Endothelial cell of umbilical vein (primary cell): Measurements from ENCODE around the gene FES. TPM values are rescaled to one million over a fixed set of nuclear protein-coding genes. Genes with fewer than 3 reads are reported as not detected.

Experiments
- BruUV-seq: library from RNA; stranded (reverse); fragments of 400-500 nt; replicated peaks from 2 replicates; lab custom pipeline; 2021; lab: Mats Ljungman, UMichigan
- CTCF ChIA-PET: fragments of 300-600, 350-600 bp; sonication (Branson Sonifier 250); formaldehyde crosslinking; loops from one replicate; lab custom pipeline; 2021; ENCODE audit warnings: antibody characterized with exemption, inconsistent platforms; lab: Charles Lee
- POLR2A ChIA-PET: fragments of 300-600, 350-600 bp; sonication (Branson Sonifier 250); formaldehyde crosslinking; loops from one replicate; lab custom pipeline; 2021; ENCODE audit warnings: antibody characterized with exemption, inconsistent platforms; lab: Charles Lee
- DNase-seq: peaks from one replicate; pipeline ENCODE4 v3.0.0-alpha.2; 2011; ENCODE audit warnings: low read depth, low spot score
- FAIRE-seq: peaks from 2 replicates; lab custom pipeline; 2011; peaks lifted over from hg19 to GRCh38; lab: Jason Lieb, UNC
- H2AFZ ChIP-seq: 2 replicates; pipeline ENCODE4 v1.6.0; 2012; ENCODE audit warnings: low read depth, low read length, control low read depth, inconsistent platforms
- H3K27ac ChIP-seq: 2 replicates; pipeline ENCODE4 v1.5.1; 2011; ENCODE audit warnings: low read depth, mild to moderate bottlenecking, control low read depth, low read length, moderate library complexity; ENCODE audit not compliant: insufficient read depth
- H3K27me3 ChIP-seq, 2 experiments: 2 replicates each; pipeline versions ENCODE4 v1.6.0 to v1.6.1; 2011; ENCODE audit warnings: low read length in 2 of 2, mixed read lengths in 1 of 2; ENCODE audit not compliant: control insufficient read depth in 2 of 2, insufficient read depth in 2 of 2
- H3K36me3 ChIP-seq, 2 experiments: 2 replicates in 1 of 2; 3 replicates in 1 of 2; pipeline ENCODE4 v1.5.1; 2011; ENCODE audit warnings: low read length in 2 of 2, mild to moderate bottlenecking in 1 of 2, moderate library complexity in 1 of 2; ENCODE audit not compliant: control insufficient read depth in 2 of 2, insufficient read depth in 2 of 2; ENCODE audit errors: extremely low read depth in 1 of 2
- H3K4me1 ChIP-seq: 3 replicates; pipeline ENCODE4 v1.5.1; 2011; ENCODE audit warnings: mild to moderate bottlenecking, low read length; ENCODE audit not compliant: control insufficient read depth, insufficient read depth; ENCODE audit errors: extremely low read depth
- H3K4me2 ChIP-seq: 2 replicates; pipeline ENCODE4 v1.6.1; 2011; ENCODE audit warnings: low read length, control low read depth, mixed read lengths; ENCODE audit not compliant: insufficient read depth
- H3K4me3 ChIP-seq, 3 experiments: fragments of 200-600 bp in 1 of 3; sonication (generic), shearing (Covaris generic) in 1 of 3; replicated peaks in 1 of 3; 2 replicates each; pipeline ENCODE4 v1.5.1; 2011 to 2016; ENCODE audit warnings: control low read depth in 3 of 3, low read length in 3 of 3, mild to moderate bottlenecking in 2 of 3, inconsistent platforms in 1 of 3, low read depth in 1 of 3, moderate library complexity in 1 of 3; ENCODE audit not compliant: insufficient read depth in 1 of 3
- H3K79me2 ChIP-seq: 2 replicates; pipeline ENCODE4 v1.6.0; 2012; ENCODE audit warnings: low read length, inconsistent platforms; ENCODE audit not compliant: control insufficient read depth, insufficient read depth
- H3K9ac ChIP-seq: replicated peaks from 2 replicates; pipeline ENCODE3; 2011; ENCODE audit warnings: low read length, control low read depth; ENCODE audit not compliant: insufficient read depth; ENCODE audit errors: extremely low read depth
- H3K9me1 ChIP-seq: replicated peaks from 3 replicates; pipeline ENCODE4 v1.6.0; 2011; ENCODE audit warnings: mild to moderate bottlenecking, low read length; ENCODE audit not compliant: control insufficient read depth, insufficient read depth; ENCODE audit errors: extremely low read depth
- H3K9me3 ChIP-seq: replicated peaks from 2 replicates; pipeline ENCODE4 v1.5.1; 2012; ENCODE audit warnings: low read length, inconsistent platforms; ENCODE audit not compliant: control insufficient read depth, insufficient read depth
- H4K20me1 ChIP-seq: replicated peaks from 2 replicates; pipeline ENCODE3; 2011; ENCODE audit warnings: mild to moderate bottlenecking, low read length; ENCODE audit not compliant: control insufficient read depth, insufficient read depth; ENCODE audit errors: extremely low read depth
- EZH2 ChIP-seq: IDR thresholded peaks from 2 replicates; pipeline ENCODE4 v1.6.1; 2012; ENCODE audit warnings: borderline replicate concordance, low read depth, mild to moderate bottlenecking, moderate library complexity, low read length, inconsistent platforms; ENCODE audit not compliant: severe bottlenecking
- FOS ChIP-seq: IDR thresholded peaks from 2 replicates; pipeline ENCODE4 v1.6.1; 2011; ENCODE audit warnings: mild to moderate bottlenecking, low read length, moderate library complexity, borderline replicate concordance; ENCODE audit not compliant: insufficient read depth
- GATA2 ChIP-seq: IDR thresholded peaks from 2 replicates; pipeline ENCODE4 v1.7.0; 2011; ENCODE audit warnings: low read depth, mild to moderate bottlenecking, moderate library complexity, mixed read lengths, low read length; ENCODE audit not compliant: insufficient read length, insufficient read depth
- JUN ChIP-seq: IDR thresholded peaks from 2 replicates; pipeline ENCODE4 v1.6.1; 2011; ENCODE audit warnings: borderline replicate concordance, low read depth; ENCODE audit not compliant: insufficient read length, insufficient read depth
- MYC ChIP-seq: IDR thresholded peaks from one replicate; pipeline ENCODE4 v1.6.1; 2011; ENCODE audit warnings: mild to moderate bottlenecking, low read depth, low read length
- POLR2A ChIP-seq: IDR thresholded peaks from 2 replicates; pipeline ENCODE4 v1.6.1; 2012; ENCODE audit warnings: low read depth, mild to moderate bottlenecking, control low read depth, low read length
- POLR2AphosphoS5 ChIP-seq: IDR thresholded peaks from 2 replicates; pipeline ENCODE4 v1.6.1; 2012; ENCODE audit warnings: low read depth, mild to moderate bottlenecking, control low read depth, low read length, moderate library complexity; ENCODE audit not compliant: insufficient read depth
- dilution Hi-C: fragments of 300-500 bp; cut with MboI; formaldehyde crosslinking; loops from one replicate; pipeline ENCODE4 v1.15.0; 2019; ENCODE audit warnings: low sequenced_read_pairs; ENCODE audit not compliant: extremely low pct_ligation_motif_present
- intact Hi-C: fragments of 100-400 bp; cut with micrococcal nuclease; formaldehyde crosslinking; loops from one replicate; pipeline ENCODE4 v1.10.0; 2022
- polyA plus RNA-seq, 4 experiments: library from polyadenylated mRNA; depleted of rRNA in 3 of 4; stranded (reverse) in 3 of 4; unstranded in 1 of 4; fragments of >200 nt; gene quantifications; 2 replicates each; pipeline versions ENCODE4 v1.2.1 to v1.2.3, GENCODE V29; 2011 to 2012; ENCODE audit warnings: missing spikeins in 1 of 4
- total RNA-seq: library from RNA; stranded (reverse); gene quantifications from 2 replicates; pipeline ENCODE4 v1.2.3, GENCODE V29; 2021

Gene FES
- total and polyA plus RNA-seq, 2 donors (not counting 3 experiments of a cell fraction or from before 2014, with no cell fraction given): 41.5 to 58.1 TPM

DNA sequence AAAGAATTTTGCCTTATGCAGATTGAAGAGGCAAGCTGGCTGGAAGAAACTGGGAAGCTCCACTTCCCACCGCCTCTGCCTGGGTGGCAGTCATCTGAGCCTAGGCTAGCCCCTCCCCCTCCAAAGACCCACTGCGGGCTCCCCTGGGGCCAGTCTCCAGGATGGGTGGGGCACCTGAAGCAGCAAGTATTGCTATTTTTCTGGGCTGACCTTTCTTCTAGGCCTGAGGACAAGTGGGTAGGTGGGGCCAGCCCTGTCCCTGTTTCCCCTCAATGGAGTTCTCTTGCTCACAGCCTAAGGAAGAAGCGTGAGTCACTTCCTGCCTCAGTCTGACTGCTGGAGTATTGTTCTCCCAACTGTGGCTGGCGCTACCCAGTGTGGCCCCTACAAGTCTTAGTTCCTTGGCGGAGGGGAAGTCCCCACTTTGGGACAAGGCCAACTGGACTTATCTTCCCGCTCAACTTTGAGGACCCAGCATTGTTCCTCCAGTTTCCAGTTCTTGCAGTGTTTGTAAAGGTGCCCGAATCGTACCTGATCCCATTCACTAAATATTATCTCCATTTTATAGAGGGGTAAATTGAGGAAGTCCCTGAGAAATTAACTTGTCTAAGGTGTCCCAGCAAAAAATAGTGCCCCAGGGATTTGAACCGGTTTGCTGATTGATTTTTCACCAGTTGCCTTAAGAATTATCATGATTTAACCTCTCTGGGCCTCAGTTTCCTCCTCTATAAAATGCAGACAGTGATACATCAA lies 14.5 kb upstream of the FES start:
- Histone ChIP-seq H3K27me3 (no peaks in the 10 kb centered on the region), H2AFZ (peak overlapping the region; percentile 39), H3K9me3 (no peaks in the 10 kb centered on the region), H3K9me1 (no peaks in the 10 kb centered on the region), H3K27ac (peak overlapping the region; percentile 89), H3K9ac (peak overlapping the region; percentile 94), H3K4me1 (peaks cover 42% of the 10 kb centered on the region), H3K4me2 (peak overlapping the region; percentile 81), H4K20me1 (no peaks in the 10 kb centered on the region), H3K79me2 (peaks cover 39% of the 10 kb centered on the region), H3K36me3 (no peaks in the 10 kb centered on the region), H3K4me3 (peak overlapping the region in 1 of 3 experiments; percentile 59)
- FAIRE-seq (peak; percentile 100), DNase-seq (peak; percentile 95)
- TF ChIP-seq EZH2: no peak
- no peak for TF ChIP-seq GATA2
- peak; percentile 91 for TF ChIP-seq FOS
- peak; percentile 80 for TF ChIP-seq POLR2A
- peak; percentile 97 for TF ChIP-seq JUN
- peak; percentile 92 for TF ChIP-seq POLR2AphosphoS5
- TF ChIP-seq MYC: no peak
- TSS peak; percentile 28 for BruUV-seq
- intact Hi-C loops (loop anchor here (1.0 kb wide), 3 partner anchors 15 to 221 kb away; partner anchors contain the start of genes BLM and FES), dilution Hi-C loops (no loop called here)
- ChIA-PET CTCF (interaction anchor here (1.0 to 4.0 kb wide), 3 partner anchors 16 to 222 kb away, joined by 3 to 26 read pairs (median 15); partner anchors contain the start of genes BLM and FES), POLR2A (no interaction called here)
